ENCODE data around the gene RNU5D-1. TPM values are rescaled to one million over a fixed set of nuclear protein-coding genes. Genes with fewer than 3 reads are reported as not detected.

RNU5D-1 gene
- total and polyA plus RNA-seq, 12 donors = not detected

DNA sequence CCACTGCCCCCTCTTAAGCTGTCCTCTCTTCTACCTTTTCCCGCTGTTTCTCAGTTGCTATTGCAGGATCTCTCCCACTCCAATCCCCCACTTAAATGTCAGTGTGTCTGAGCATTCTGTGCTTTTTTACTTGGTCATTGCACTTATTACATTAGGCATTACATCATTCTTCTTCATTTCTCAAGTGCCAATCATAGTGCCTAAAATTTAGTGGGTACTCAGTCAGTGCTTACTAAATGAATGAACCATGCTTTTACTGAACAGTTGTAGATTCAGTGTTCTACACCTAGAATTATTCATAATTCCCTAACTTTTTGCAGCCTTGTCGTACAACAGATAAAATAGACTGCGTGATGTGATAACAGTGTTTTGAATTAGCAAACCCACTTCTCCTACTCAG is 37.1 kb downstream of the RNU5D-1 start:
- H3K9me3 ChIP-seq (replicated peaks in 1 of 3) = no peaks in the 10 kb centered on the region
- no peaks in the 10 kb centered on the region for H3K36me3 ChIP-seq (replicated peaks in 1 of 2)
- 94 to 98% (median 96%) methylated on average over 3 of the region's 3 CpGs for WGBS, 4 donors
- H3K4me3 ChIP-seq = no peak overlapping the region
- H3K27me3 ChIP-seq = no peaks in the 10 kb centered on the region
- H3K4me1 ChIP-seq (replicated peaks in 1 of 2) = no peaks in the 10 kb centered on the region
- TF ChIP-seq, protein P1, sequence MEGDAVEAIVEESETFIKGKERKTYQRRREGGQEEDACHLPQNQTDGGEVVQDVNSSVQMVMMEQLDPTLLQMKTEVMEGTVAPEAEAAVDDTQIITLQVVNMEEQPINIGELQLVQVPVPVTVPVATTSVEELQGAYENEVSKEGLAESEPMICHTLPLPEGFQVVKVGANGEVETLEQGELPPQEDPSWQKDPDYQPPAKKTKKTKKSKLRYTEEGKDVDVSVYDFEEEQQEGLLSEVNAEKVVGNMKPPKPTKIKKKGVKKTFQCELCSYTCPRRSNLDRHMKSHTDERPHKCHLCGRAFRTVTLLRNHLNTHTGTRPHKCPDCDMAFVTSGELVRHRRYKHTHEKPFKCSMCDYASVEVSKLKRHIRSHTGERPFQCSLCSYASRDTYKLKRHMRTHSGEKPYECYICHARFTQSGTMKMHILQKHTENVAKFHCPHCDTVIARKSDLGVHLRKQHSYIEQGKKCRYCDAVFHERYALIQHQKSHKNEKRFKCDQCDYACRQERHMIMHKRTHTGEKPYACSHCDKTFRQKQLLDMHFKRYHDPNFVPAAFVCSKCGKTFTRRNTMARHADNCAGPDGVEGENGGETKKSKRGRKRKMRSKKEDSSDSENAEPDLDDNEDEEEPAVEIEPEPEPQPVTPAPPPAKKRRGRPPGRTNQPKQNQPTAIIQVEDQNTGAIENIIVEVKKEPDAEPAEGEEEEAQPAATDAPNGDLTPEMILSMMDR (IDR thresholded peaks at IDR 0.05) = no peak
- no peak for TF ChIP-seq POLR2A (IDR thresholded peaks at IDR 0.05)
- H3K27ac ChIP-seq = no peak overlapping the region
- no peak for DNase-seq
- intact Hi-C loops (cut with DNase I) = no loop called here

DNA sequence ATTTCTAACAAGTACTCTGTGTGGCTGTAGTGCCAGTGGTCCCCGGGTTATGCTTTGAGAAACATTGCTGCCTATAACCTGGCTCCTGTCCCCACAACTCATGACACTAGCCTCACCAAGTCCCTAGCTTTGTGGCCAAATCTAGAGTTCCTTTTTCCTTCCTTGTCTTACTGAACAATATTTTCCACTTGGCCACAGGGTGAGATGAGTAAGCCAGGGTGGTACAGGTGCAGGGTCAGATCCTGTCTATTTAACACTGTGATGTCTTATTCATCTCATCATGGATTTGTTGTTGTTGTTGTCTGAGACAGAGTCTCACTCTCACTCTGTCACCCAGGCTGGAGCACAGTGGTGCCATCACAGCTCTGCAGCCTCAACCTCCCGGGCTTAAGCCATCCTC is 37.8 kb downstream of the RNU5D-1 start:
- H3K4me1 ChIP-seq (replicated peaks in 1 of 2) = no peaks in the 10 kb centered on the region
- no peaks in the 10 kb centered on the region for H3K27me3 ChIP-seq
- intact Hi-C loops (cut with DNase I) = no loop called here
- no peaks in the 10 kb centered on the region for H3K9me3 ChIP-seq (replicated peaks in 1 of 3)
- 85 to 100% (median 93%) methylated on average over 2 of the region's 2 CpGs for WGBS, 4 donors
- no peak overlapping the region for H3K4me3 ChIP-seq
- TF ChIP-seq POLR2A (IDR thresholded peaks at IDR 0.05) = no peak
- TF ChIP-seq, protein P1 (IDR thresholded peaks at IDR 0.05) = no peak
- H3K36me3 ChIP-seq (replicated peaks in 1 of 2) = no peaks in the 10 kb centered on the region
- H3K27ac ChIP-seq = no peak overlapping the region
- peak in 1 of 7 donors; percentile 3 for DNase-seq

DNA sequence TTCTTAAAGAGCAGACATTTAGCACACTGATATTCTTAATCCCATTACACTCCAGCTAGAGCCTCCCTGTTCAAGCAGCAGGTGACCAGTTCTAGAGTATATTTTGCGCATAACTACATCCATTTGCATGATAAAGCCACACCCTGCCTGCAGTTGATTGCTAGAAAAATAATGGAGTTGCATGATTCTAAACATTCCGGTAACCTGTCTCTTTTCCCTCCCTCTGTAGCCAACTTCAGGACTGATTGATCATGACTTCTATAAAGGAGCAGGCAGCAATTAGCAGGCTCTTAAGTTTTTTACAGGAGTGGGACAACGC is 41.6 kb downstream of the RNU5D-1 start:
- H3K27me3 ChIP-seq = no peaks in the 10 kb centered on the region
- no peak overlapping the region for H3K27ac ChIP-seq
- 60 to 75% (median 66%) methylated on average over 3 of the region's 3 CpGs for WGBS, 4 donors
- no peaks in the 10 kb centered on the region for H3K4me1 ChIP-seq (replicated peaks in 1 of 2)
- DNase-seq = no peak
- intact Hi-C loops (cut with DNase I) = no loop called here
- no peak overlapping the region for H3K4me3 ChIP-seq
- no peaks in the 10 kb centered on the region for H3K36me3 ChIP-seq (replicated peaks in 1 of 2)
- H3K9me3 ChIP-seq (replicated peaks in 1 of 3) = no peaks in the 10 kb centered on the region
- TF ChIP-seq POLR2A (IDR thresholded peaks at IDR 0.05) = no peak
- TF ChIP-seq, protein P1 (IDR thresholded peaks at IDR 0.05) = no peak

GRCh38 chr1:44688760-44689446 is 42.1 kb downstream of the RNU5D-1 start:
- Histone ChIP-seq H3K4me3 (no peak overlapping the region), H3K27me3 (no peaks in the 10 kb centered on the region), H3K36me3 (replicated peaks in 1 of 2) (no peaks in the 10 kb centered on the region), H3K9me3 (replicated peaks in 1 of 3) (no peaks in the 10 kb centered on the region), H3K4me1 (replicated peaks in 1 of 2) (no peaks in the 10 kb centered on the region), H3K27ac (no peak overlapping the region)
- intact Hi-C loops (cut with DNase I) = no loop called here
- DNase-seq = peak; percentile 37 to 75 (median 72)
- TF ChIP-seq POLR2A (IDR thresholded peaks at IDR 0.05) = no peak
- TF ChIP-seq, protein P1 (IDR thresholded peaks at IDR 0.05) = no peak
- WGBS, 4 donors = 65 to 77% (median 76%) methylated on average over 11 to 12 of the region's 12 CpGs

All from adrenal gland (tissue), 12 donors.